K562 (cell line): ENCODE data around the gene LRRC59. TPM values are rescaled to one million over a fixed set of nuclear protein-coding genes. Genes with fewer than 3 reads are reported as not detected.

Experiments used
- polyA plus RNA-seq, 8 experiments: library from polyadenylated mRNA; depleted of rRNA in 4 of 8; stranded (reverse) in 5 of 8; unstranded in 3 of 8; fragments of >200 nt; fragmentation: Nextera tagmentation in 2 of 8; fragmentation: Illumina TruSeq in 1 of 8; extraction: Ambion mirVana in 2 of 8; extraction: Trizol in 1 of 8; gene quantifications; 2 replicates each; pipeline versions ENCODE4 v1.2.1 to v1.2.3, GENCODE V29; 2011 to 2014; ENCODE audit warnings: inconsistent platforms in 1 of 8, missing spikeins in 1 of 8
- small RNA-seq: library from RNA; depleted of rRNA; stranded (forward); fragments of <200 nt; gene quantifications from one replicate; pipeline ENCODE3, GENCODE V24; 2014
- total RNA-seq, 7 experiments: library from RNA; depleted of rRNA in 6 of 7; stranded (reverse); fragments of >200 nt in 6 of 7; fragmentation: Illumina TruSeq in 2 of 7; extraction: Trizol in 2 of 7; gene quantifications; 2 replicates each; pipeline versions ENCODE4 v1.2.1 to v1.2.3, GENCODE V29; 2011 to 2021; ENCODE audit warnings: low replicate concordance in 1 of 7

Gene LRRC59
- total and polyA plus RNA-seq, 9 of the 15 experiments (the other 6 are each of a cell fraction or from before 2014, with no cell fraction given): 27.8 to 244 (median 154) TPM

Small RNAs within 50 kb of the gene (small RNA-seq; reads per million reads assigned to genes)
- gene RF00019: not detected

Other genes starting within 250 kb of the LRRC59 start
Only the 7 nearest of the 15 such genes appear.
- gene XYLT2, start 51.4 kb downstream of the LRRC59 start, total RNA-seq (2014; rRNA removed): 9.1 and 14.0 TPM in 2 replicates
- 2.0 and 2.4 TPM in 2 replicates for gene XYLT2, start 51.4 kb downstream of the LRRC59 start, total RNA-seq (2014; rRNA removed; fragmentation: Illumina TruSeq; extraction: Trizol)
- 4.5 and 10.6 TPM in 2 replicates for gene XYLT2, start 51.4 kb downstream of the LRRC59 start, total RNA-seq (2015; rRNA removed; fragmentation: Illumina TruSeq; extraction: Trizol)
- 8.9 and 9.5 TPM in 2 replicates for gene XYLT2, start 51.4 kb downstream of the LRRC59 start, total RNA-seq (2021)
- 3.8 and 8.4 TPM in 2 replicates for gene XYLT2, start 51.4 kb downstream of the LRRC59 start, polyA plus RNA-seq (2011; rRNA removed)
- 4.3 and 6.5 TPM in 2 replicates for gene XYLT2, start 51.4 kb downstream of the LRRC59 start, polyA plus RNA-seq (2014; fragmentation: Illumina TruSeq; extraction: Trizol)
- 1 to 10 TPM in 1 of 2 experiments, under 1 TPM in 1; 0.63 to 1.0 TPM for gene XYLT2, start 51.4 kb downstream of the LRRC59 start, polyA plus RNA-seq (2014; fragmentation: Nextera tagmentation; extraction: Ambion mirVana)
- gene XYLT2, start 51.4 kb downstream of the LRRC59 start, polyA plus RNA-seq (2014; rRNA removed): 7.3 and 8.0 TPM in 2 replicates
- 99.4 and 102 TPM in 2 replicates for gene MRPL27, start 24.3 kb downstream of the LRRC59 start, total RNA-seq (2014; rRNA removed)
- 122 and 142 TPM in 2 replicates for gene MRPL27, start 24.3 kb downstream of the LRRC59 start, total RNA-seq (2014; rRNA removed; fragmentation: Illumina TruSeq; extraction: Trizol)
- gene MRPL27, start 24.3 kb downstream of the LRRC59 start, total RNA-seq (2015; rRNA removed; fragmentation: Illumina TruSeq; extraction: Trizol): 123 and 127 TPM in 2 replicates
- 96.3 and 98.2 TPM in 2 replicates for gene MRPL27, start 24.3 kb downstream of the LRRC59 start, total RNA-seq (2021)
- 127 and 146 TPM in 2 replicates for gene MRPL27, start 24.3 kb downstream of the LRRC59 start, polyA plus RNA-seq (2011; rRNA removed)
- gene MRPL27, start 24.3 kb downstream of the LRRC59 start, polyA plus RNA-seq (2014; fragmentation: Illumina TruSeq; extraction: Trizol): 103 and 105 TPM in 2 replicates
- gene MRPL27, start 24.3 kb downstream of the LRRC59 start, polyA plus RNA-seq (2014; fragmentation: Nextera tagmentation; extraction: Ambion mirVana): 100 to 1,000 TPM; 388 to 401 TPM
- 138 and 143 TPM in 2 replicates for gene MRPL27, start 24.3 kb downstream of the LRRC59 start, polyA plus RNA-seq (2014; rRNA removed)
- 18.8 and 28.0 TPM in 2 replicates for gene EME1, start 24.3 kb downstream of the LRRC59 start, total RNA-seq (2014; rRNA removed)
- 17.6 and 21.4 TPM in 2 replicates for gene EME1, start 24.3 kb downstream of the LRRC59 start, total RNA-seq (2014; rRNA removed; fragmentation: Illumina TruSeq; extraction: Trizol)
- 16.6 and 17.6 TPM in 2 replicates for gene EME1, start 24.3 kb downstream of the LRRC59 start, total RNA-seq (2015; rRNA removed; fragmentation: Illumina TruSeq; extraction: Trizol)
- gene EME1, start 24.3 kb downstream of the LRRC59 start, total RNA-seq (2021): 16.8 and 20.1 TPM in 2 replicates
- gene EME1, start 24.3 kb downstream of the LRRC59 start, polyA plus RNA-seq (2011; rRNA removed): 44.1 and 61.3 TPM in 2 replicates
- 20.9 and 24.0 TPM in 2 replicates for gene EME1, start 24.3 kb downstream of the LRRC59 start, polyA plus RNA-seq (2014; fragmentation: Illumina TruSeq; extraction: Trizol)
- 10 to 100 TPM; 14.6 to 27.4 TPM for gene EME1, start 24.3 kb downstream of the LRRC59 start, polyA plus RNA-seq (2014; fragmentation: Nextera tagmentation; extraction: Ambion mirVana)
- 28.7 TPM in 2 replicates for gene EME1, start 24.3 kb downstream of the LRRC59 start, polyA plus RNA-seq (2014; rRNA removed)
- 3.1 and 5.0 TPM in 2 replicates for gene ACSF2, start 28.7 kb upstream of the LRRC59 start, total RNA-seq (2014; rRNA removed)
- gene ACSF2, start 28.7 kb upstream of the LRRC59 start, total RNA-seq (2014; rRNA removed; fragmentation: Illumina TruSeq; extraction: Trizol): 2.3 and 2.9 TPM in 2 replicates
- gene ACSF2, start 28.7 kb upstream of the LRRC59 start, total RNA-seq (2015; rRNA removed; fragmentation: Illumina TruSeq; extraction: Trizol): 4.1 and 4.4 TPM in 2 replicates
- gene ACSF2, start 28.7 kb upstream of the LRRC59 start, total RNA-seq (2021): 6.1 and 6.2 TPM in 2 replicates
- 3.5 and 11.4 TPM in 2 replicates for gene ACSF2, start 28.7 kb upstream of the LRRC59 start, polyA plus RNA-seq (2011; rRNA removed)
- gene ACSF2, start 28.7 kb upstream of the LRRC59 start, polyA plus RNA-seq (2014; fragmentation: Illumina TruSeq; extraction: Trizol): 3.0 and 5.4 TPM in 2 replicates
- 1 to 10 TPM in 1 of 2 experiments, under 1 TPM in 1; 0.89 to 1.5 TPM for gene ACSF2, start 28.7 kb upstream of the LRRC59 start, polyA plus RNA-seq (2014; fragmentation: Nextera tagmentation; extraction: Ambion mirVana)
- gene ACSF2, start 28.7 kb upstream of the LRRC59 start, polyA plus RNA-seq (2014; rRNA removed): 4.9 and 7.2 TPM in 2 replicates
- not detected in 2 replicates for gene CHAD, start 71.4 kb upstream of the LRRC59 start, total RNA-seq (2014; rRNA removed)
- gene CHAD, start 71.4 kb upstream of the LRRC59 start, total RNA-seq (2014; rRNA removed; fragmentation: Illumina TruSeq; extraction: Trizol): not detected in 2 replicates
- not detected in 2 replicates for gene CHAD, start 71.4 kb upstream of the LRRC59 start, total RNA-seq (2015; rRNA removed; fragmentation: Illumina TruSeq; extraction: Trizol)
- gene CHAD, start 71.4 kb upstream of the LRRC59 start, total RNA-seq (2021): not detected in 2 replicates
- gene CHAD, start 71.4 kb upstream of the LRRC59 start, polyA plus RNA-seq (2011; rRNA removed): not detected in 2 replicates
- not detected in 2 replicates for gene CHAD, start 71.4 kb upstream of the LRRC59 start, polyA plus RNA-seq (2014; fragmentation: Illumina TruSeq; extraction: Trizol)
- gene CHAD, start 71.4 kb upstream of the LRRC59 start, polyA plus RNA-seq (2014; fragmentation: Nextera tagmentation; extraction: Ambion mirVana): not detected
- gene CHAD, start 71.4 kb upstream of the LRRC59 start, polyA plus RNA-seq (2014; rRNA removed): not detected in 2 replicates
- gene RSAD1, start 81.3 kb upstream of the LRRC59 start, total RNA-seq (2014; rRNA removed): 27.3 and 39.7 TPM in 2 replicates
- 24.5 and 26.8 TPM in 2 replicates for gene RSAD1, start 81.3 kb upstream of the LRRC59 start, total RNA-seq (2014; rRNA removed; fragmentation: Illumina TruSeq; extraction: Trizol)
- gene RSAD1, start 81.3 kb upstream of the LRRC59 start, total RNA-seq (2015; rRNA removed; fragmentation: Illumina TruSeq; extraction: Trizol): 25.9 and 26.2 TPM in 2 replicates
- 41.9 and 44.0 TPM in 2 replicates for gene RSAD1, start 81.3 kb upstream of the LRRC59 start, total RNA-seq (2021)
- gene RSAD1, start 81.3 kb upstream of the LRRC59 start, polyA plus RNA-seq (2011; rRNA removed): 37.3 and 40.0 TPM in 2 replicates
- 23.1 and 24.9 TPM in 2 replicates for gene RSAD1, start 81.3 kb upstream of the LRRC59 start, polyA plus RNA-seq (2014; fragmentation: Illumina TruSeq; extraction: Trizol)
- gene RSAD1, start 81.3 kb upstream of the LRRC59 start, polyA plus RNA-seq (2014; fragmentation: Nextera tagmentation; extraction: Ambion mirVana): 1 to 10 TPM; 4.5 to 5.2 TPM
- 42.5 and 44.8 TPM in 2 replicates for gene RSAD1, start 81.3 kb upstream of the LRRC59 start, polyA plus RNA-seq (2014; rRNA removed)
- not detected in 2 replicates for gene MYCBPAP, start 110.9 kb upstream of the LRRC59 start, total RNA-seq (2014; rRNA removed)
- not detected in 2 replicates for gene MYCBPAP, start 110.9 kb upstream of the LRRC59 start, total RNA-seq (2014; rRNA removed; fragmentation: Illumina TruSeq; extraction: Trizol)
- not detected in 2 replicates for gene MYCBPAP, start 110.9 kb upstream of the LRRC59 start, total RNA-seq (2015; rRNA removed; fragmentation: Illumina TruSeq; extraction: Trizol)
- not detected in 2 replicates for gene MYCBPAP, start 110.9 kb upstream of the LRRC59 start, total RNA-seq (2021)
- not detected in 2 replicates for gene MYCBPAP, start 110.9 kb upstream of the LRRC59 start, polyA plus RNA-seq (2011; rRNA removed)
- gene MYCBPAP, start 110.9 kb upstream of the LRRC59 start, polyA plus RNA-seq (2014; fragmentation: Illumina TruSeq; extraction: Trizol): not detected in 2 replicates
- not detected for gene MYCBPAP, start 110.9 kb upstream of the LRRC59 start, polyA plus RNA-seq (2014; fragmentation: Nextera tagmentation; extraction: Ambion mirVana)
- gene MYCBPAP, start 110.9 kb upstream of the LRRC59 start, polyA plus RNA-seq (2014; rRNA removed): not detected in 2 replicates